DMS53 treated with DMSO at 0.1 percent for 48 hours (cell line): ENCODE results near the gene TAS2R30.
"Not testable (repeated sequence)": the region's sequence is repeated elsewhere in the genome, so short reads cannot be mapped to it uniquely, and the experiment has no call there.

Experiments used
- DNase-seq: peaks from one replicate; lab custom pipeline; 2025; ENCODE audit not compliant: unreplicated experiment; lab: John Stamatoyannopoulos, UW

TAS2R30 gene

GRCh38 chr12:11130382-11130781 lies 4.1 kb downstream of the TAS2R30 start:
- no peak for DNase-seq

GRCh38 chr12:11114130-11114529 lies 20.3 kb downstream of the TAS2R30 start:
- DNase-seq, result not testable (repeated sequence)

GRCh38 chr12:11111213-11111612 lies 23.2 kb downstream of the TAS2R30 start:
- DNase-seq, result not testable (repeated sequence)

DNA sequence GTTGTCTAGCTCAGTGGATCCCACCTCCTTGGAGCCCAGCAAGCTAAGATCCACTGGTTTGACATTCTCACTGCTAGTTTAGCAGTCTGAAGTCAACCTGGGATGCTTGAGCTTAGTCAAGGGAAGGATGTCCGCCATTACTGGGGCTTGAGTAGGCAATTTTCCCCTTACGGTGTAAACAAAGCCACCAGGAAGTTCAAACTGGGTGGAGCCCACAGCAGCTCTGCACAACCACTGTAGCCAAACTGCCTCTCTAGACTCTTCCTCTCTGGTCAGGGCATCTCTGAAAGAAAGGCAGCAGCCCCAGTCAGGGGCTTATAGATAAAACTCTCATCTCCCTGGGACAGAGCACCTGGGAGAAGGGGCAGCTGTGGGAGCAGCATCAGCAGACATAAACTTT lies 25.6 kb downstream of the TAS2R30 start:
- no peak for DNase-seq

- DNase-seq, result no peak
Measured at GRCh38 chr12:11107719-11108118, 26.7 kb downstream of the TAS2R30 start.

DNA sequence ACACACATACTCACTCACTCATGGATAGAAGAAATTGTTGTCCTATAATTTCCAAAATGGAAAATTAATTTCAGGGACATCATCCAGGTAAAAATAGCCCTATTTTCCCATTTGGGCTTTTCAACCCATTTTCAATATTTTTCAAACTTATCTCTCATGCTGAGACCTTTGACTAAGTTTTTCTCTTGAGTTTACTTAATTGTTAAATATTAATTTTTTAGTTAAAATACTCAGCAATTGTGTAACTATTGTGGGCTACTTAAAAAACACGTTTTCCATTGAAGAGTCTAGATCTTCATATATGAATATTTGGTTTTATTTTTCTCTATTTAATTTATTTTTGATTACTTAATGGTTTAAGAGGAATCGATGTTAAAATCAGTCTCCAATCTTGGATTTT lies 28.2 kb downstream of the TAS2R30 start:
- DNase-seq, result no peak

GRCh38 chr12:11105546-11105945 lies 28.9 kb downstream of the TAS2R30 start:
- DNase-seq, result no peak

GRCh38 chr12:11094910-11095309 lies 39.5 kb downstream of the TAS2R30 start:
- not testable (repeated sequence) for DNase-seq

DNA sequence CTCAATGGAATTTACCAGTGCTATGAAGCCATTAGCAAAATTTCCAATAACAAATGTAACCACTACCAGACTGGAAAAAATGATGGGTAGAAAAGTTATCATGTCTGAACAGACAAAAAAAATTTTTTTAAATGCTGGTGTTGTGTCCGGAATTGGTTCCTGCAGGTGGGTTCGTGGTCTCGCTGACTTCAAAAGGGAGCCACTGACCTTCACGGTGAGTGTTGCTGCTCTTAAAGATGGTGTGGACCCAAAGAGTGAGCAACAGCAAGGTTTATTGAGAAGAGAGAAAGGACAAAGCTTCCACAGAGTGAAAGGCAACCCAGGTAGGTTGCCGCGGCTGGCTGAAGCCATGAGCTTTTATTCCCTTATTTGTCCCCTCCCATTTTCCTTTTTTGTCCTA lies 42.3 kb downstream of the TAS2R30 start, which contains the start of gene TAS2R43:
Gene TAS2R43 (minus strand): TSS at position 186 of the 400 bp plus-strand sequence. CDS start 84 bp downstream, at position 102.
- no peak for DNase-seq

GRCh38 chr12:11089246-11089645 lies 45.2 kb downstream of the TAS2R30 start:
- DNase-seq, result no peak

GRCh38 chr12:11085419-11085818 lies 49.0 kb downstream of the TAS2R30 start:
- no peak for DNase-seq
